ENCODE measurements around the gene CLASRP. TPM values are rescaled to one million over a fixed set of nuclear protein-coding genes. Genes with fewer than 3 reads are reported as not detected.

The CLASRP gene
- total and polyA plus RNA-seq, 2 of the 8 experiments (the other 6 are each of a cell fraction or from before 2014, with no cell fraction given) = 22.3 to 71.7 TPM

GRCh38 chr19:45091031-45091923 lies 52.4 kb downstream of the CLASRP start (continued):
- TF ChIP-seq CHD1 (IDR thresholded peaks at IDR 0.05; ENCODE audit: low read depth, low read length) (no peak), FOSL1 (IDR thresholded peaks at IDR 0.05; ENCODE audit: insufficient read depth, low read depth, low read length) (no peak), YY1 (IDR thresholded peaks at IDR 0.05; ENCODE audit: low read depth, low read length) (peak; percentile 89), GABPA (IDR thresholded peaks at IDR 0.05; ENCODE audit: borderline replicate concordance, insufficient read depth, low read length) (no peak), SP1 (IDR thresholded peaks at IDR 0.05; ENCODE audit: low read depth, low read length) (peak; percentile 75; the same call in 1 of the 2 replicates)

Measured in H1 (cell line).